Fibroblast of skin of right quadriceps (primary cell): Measurements from ENCODE around the gene ZCCHC7.
"Not testable (repeated sequence)": the region's sequence is repeated elsewhere in the genome, so short reads cannot be mapped to it uniquely, and the experiment has no call there.

Experiments used
- DNase-seq: peaks from one replicate; pipeline ENCODE4 v3.0.0-alpha.2; 2013

ZCCHC7 gene

GRCh38 chr9:37179576-37179975 lies 59.2 kb downstream of the ZCCHC7 start:
- DNase-seq, result no peak

DNA sequence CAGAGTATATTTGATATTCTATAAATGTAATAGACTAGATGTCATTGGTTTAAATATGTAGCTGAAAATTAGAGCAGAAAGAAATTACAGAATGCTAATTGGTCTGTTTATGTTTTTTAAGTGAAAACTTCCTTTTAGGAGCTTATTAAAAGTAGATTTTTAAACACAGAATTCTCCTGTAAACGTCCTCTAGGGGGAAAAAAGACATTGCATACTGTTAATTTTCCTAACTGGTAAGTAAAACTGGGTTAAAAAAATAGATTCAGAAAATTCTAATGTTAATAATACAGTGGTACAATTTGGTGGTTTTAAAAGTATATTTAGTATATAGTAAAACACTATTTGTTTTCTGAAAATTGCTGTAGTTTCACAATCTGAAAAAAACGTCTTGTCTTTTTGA lies 59.8 kb downstream of the ZCCHC7 start:
- no peak for DNase-seq

- no peak for DNase-seq
Observed at GRCh38 chr9:37182718-37183117, 62.3 kb downstream of the ZCCHC7 start.

- no peak for DNase-seq
Observed at GRCh38 chr9:37184905-37185867, 64.8 kb downstream of the ZCCHC7 start.

DNA sequence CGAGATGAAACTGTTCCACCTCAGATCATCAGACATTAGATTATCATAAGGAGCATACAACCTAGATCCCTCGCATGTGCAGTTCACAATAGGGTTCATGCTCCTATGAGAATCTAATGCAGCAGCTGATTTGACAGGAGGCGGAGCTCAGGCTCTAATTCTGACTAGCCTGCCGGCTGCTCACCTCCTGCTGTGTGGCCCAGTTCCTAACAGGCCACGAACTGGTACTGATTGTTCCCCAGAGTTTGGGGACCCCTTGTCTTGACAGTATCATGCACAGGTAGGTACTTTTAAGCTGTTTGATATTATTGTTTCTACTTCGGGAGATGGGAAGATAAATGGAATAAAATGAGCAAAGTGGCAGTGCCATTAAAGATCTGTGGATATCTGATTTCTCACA lies 66.9 kb downstream of the ZCCHC7 start:
- no peak for DNase-seq

GRCh38 chr9:37187713-37188439 lies 67.5 kb downstream of the ZCCHC7 start:
- no peak for DNase-seq

GRCh38 chr9:37190739-37191138 lies 70.4 kb downstream of the ZCCHC7 start:
- not testable (repeated sequence) for DNase-seq

DNA sequence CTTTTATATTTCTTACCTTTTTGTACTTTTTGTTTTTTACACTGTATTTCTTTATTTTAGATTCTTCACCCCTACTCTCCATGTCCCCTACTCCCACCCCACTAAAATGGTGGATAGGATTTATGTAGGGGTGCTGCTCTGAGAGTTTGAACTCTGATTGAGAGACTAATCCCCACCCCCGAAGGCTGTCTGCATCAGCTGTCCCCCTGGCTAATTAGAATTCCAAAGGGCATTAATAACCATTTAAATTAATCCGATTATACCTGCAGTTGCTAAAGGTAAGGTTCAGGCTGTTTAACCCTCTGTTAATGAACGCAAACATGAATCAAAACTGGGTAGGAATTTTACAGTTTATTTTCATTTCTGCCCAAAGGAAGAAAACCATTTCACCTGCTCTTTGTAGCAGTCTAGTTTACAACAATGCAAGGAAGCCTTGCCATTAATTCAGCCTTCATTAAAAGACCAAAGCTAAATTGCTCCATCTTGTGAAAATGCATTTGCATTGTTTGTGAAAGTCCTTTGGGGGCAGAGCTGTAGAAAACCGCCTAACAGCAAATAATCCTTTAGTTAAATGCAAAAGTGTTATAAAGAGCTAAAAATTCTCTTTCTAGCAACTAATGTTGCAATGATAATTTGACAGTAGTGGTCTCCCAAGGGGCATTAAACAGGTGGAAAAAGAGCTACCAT lies 71.2 kb downstream of the ZCCHC7 start:
- DNase-seq, result no peak

DNA sequence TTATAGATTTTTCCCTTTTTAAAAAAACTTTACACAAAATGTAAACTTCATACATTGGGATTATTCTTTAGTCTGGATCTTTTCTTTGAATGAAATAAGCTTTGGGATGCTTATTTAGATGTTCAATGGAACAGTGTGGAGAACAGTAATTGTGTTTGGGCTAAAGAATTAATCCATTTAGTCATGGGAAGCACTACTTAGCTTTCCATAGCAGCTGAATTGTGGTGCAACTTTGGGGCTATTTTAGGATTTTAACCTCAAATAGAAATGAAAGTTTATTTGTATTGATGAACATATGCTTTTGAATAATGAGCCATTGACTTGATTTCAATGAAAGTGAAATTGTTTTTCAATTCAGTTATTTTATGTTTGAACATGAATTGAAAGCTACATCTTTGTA lies 72.4 kb downstream of the ZCCHC7 start:
- DNase-seq, result no peak

GRCh38 chr9:37197158-37198038 lies 77.0 kb downstream of the ZCCHC7 start:
- DNase-seq, result no peak

DNA sequence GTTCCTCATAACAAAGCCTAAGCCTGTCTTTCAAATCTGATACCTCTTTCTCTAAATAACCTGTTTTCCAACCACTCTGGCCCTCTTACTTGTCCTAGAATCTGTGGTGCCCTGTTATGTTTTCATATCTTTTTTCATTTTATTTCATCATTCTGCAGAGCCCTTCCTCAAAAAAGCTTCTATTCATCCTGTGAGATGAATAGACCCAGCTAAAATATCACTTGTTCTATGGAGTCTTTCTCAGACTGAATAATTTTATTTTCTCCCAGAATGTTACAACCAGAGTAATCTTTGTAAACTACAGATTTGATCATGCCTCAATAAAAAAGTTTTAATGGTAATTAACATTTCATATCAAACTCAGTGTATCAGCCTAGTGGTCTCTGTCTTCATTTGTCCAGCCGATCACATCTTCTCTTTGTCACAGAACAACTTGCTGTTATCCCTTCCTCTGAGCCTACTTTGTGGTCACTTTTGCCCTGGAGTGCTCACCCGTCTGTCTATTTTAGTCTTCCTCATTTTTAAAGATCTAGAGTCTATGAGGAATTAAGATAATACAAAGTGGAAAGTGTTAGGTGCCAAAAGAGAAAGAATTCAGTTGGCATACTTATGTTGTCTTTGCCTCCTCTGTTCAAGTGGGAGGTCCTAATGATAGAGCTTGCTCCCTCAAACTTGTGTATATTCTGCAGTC lies 77.8 kb downstream of the ZCCHC7 start:
- no peak for DNase-seq

GRCh38 chr9:37198831-37199230 lies 78.5 kb downstream of the ZCCHC7 start:
- no peak for DNase-seq

- DNase-seq, result peak; percentile 65
Observed at GRCh38 chr9:37200433-37201005, 80.1 kb downstream of the ZCCHC7 start.

- DNase-seq, result no peak
Observed at GRCh38 chr9:37201581-37201980, 81.2 kb downstream of the ZCCHC7 start.

GRCh38 chr9:37202091-37202490 lies 81.7 kb downstream of the ZCCHC7 start:
- DNase-seq, result no peak

DNA sequence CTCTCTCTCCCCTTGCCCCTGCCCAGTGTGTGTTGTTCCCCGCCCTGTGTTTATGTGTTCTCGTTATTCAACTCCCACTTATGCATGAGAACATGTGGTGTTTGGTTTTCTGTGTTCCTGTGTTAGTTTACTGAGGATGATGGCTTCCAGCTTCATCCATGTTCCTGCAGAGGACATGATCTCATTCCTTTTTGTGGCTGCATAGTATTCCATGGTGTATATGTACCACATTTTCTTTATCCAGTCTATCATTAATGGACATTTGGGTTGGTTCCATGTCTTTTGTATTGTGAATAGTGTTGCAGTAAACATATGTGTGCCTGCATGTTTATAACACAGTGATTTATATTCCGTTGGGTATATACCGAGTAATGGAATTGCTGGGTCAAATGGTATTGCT lies 83.1 kb downstream of the ZCCHC7 start:
- DNase-seq, result not testable (repeated sequence)

- no peak for DNase-seq
Observed at GRCh38 chr9:37206121-37206620, 85.8 kb downstream of the ZCCHC7 start.

- DNase-seq, result no peak
Observed at GRCh38 chr9:37209431-37210386, 89.3 kb downstream of the ZCCHC7 start.

- DNase-seq, result no peak
Observed at GRCh38 chr9:37210737-37211523, 90.6 kb downstream of the ZCCHC7 start.
